Upper lobe of left lung (tissue), 6 donors: ENCODE results near the gene TGM4. TPM values are rescaled to one million over a fixed set of nuclear protein-coding genes. Genes with fewer than 3 reads are reported as not detected.

ENCODE experiments used
- ATAC-seq, 2 donors: fragments of 200-7000 bp; cut with Tn5 transposase; one replicate each; pipeline ENCODE4 v1.9.1; 2022; ENCODE audit warnings: mild to moderate bottlenecking in 2 of 2, moderate library complexity in 2 of 2; ENCODE audit not compliant: low FRiP score in 2 of 2
- DNase-seq, 2 donors: peaks; one replicate each; pipeline ENCODE4 v3.0.0-alpha.2; 2019 to 2020
- H3K27ac ChIP-seq, 4 donors: fragments of 200-600 bp; sonication (generic); one replicate each; pipeline ENCODE4 v1.5.1; 2016 to 2019
- H3K27me3 ChIP-seq, 4 donors: fragments of 200-600 bp; sonication (generic); one replicate each; pipeline ENCODE4 v1.5.1; 2017 to 2019
- H3K36me3 ChIP-seq, 4 donors: fragments of 200-600 bp; sonication (generic); one replicate each; pipeline ENCODE4 v1.5.1; 2016 to 2019
- H3K4me1 ChIP-seq, 4 donors: fragments of 200-600 bp; sonication (generic); one replicate each; pipeline ENCODE4 v1.5.1; 2018 to 2019
- H3K4me3 ChIP-seq, 4 donors: fragments of 200-600 bp; sonication (generic); one replicate each; pipeline ENCODE4 v1.5.1; 2017 to 2019; ENCODE audit warnings: mild to moderate bottlenecking in 2 of 4, moderate library complexity in 1 of 4
- H3K9me3 ChIP-seq, 4 donors: fragments of 200-600 bp; sonication (generic); one replicate each; pipeline ENCODE4 v1.5.1; 2018 to 2019
- EP300 ChIP-seq, 4 donors: sonication (generic); formaldehyde crosslinking; IDR thresholded peaks; one replicate each; pipeline ENCODE4 v1.5.1; 2017; ENCODE audit warnings: antibody characterized with exemption in 4 of 4, control low read depth in 2 of 4
- POLR2A ChIP-seq, 4 donors: fragments of 450-650 bp; IDR thresholded peaks; one replicate each; pipeline ENCODE4 v1.5.1; 2016 to 2017; ENCODE audit warnings: antibody characterized with exemption in 4 of 4, mild to moderate bottlenecking in 2 of 4
- POLR2AphosphoS5 ChIP-seq, 2 donors: sonication (generic); formaldehyde crosslinking; IDR thresholded peaks; one replicate each; pipeline ENCODE4 v1.5.1; 2017; ENCODE audit warnings: antibody characterized with exemption in 2 of 2
- WGBS, 2 donors: methylation state at CpG; one replicate each; pipeline ENCODE4 v1.1.5; 2017 to 2018; 5-methylcytosine and 5-hydroxymethylcytosine counted together
- total RNA-seq, 6 donors: library from RNA; depleted of rRNA in 4 of 6; stranded (reverse); fragments of >200 nt in 4 of 6; gene quantifications; one replicate each; pipeline versions ENCODE4 v1.1.0 to v1.2.1, GENCODE V29; 2016 to 2021
- TF ChIP-seq, protein P1 (sequence below), 6 experiments: fragments of 450-650 bp in 4 of 6; fragments of 200-600 bp in 2 of 6; sonication (generic) in 2 of 6; IDR thresholded peaks; one replicate each; pipeline ENCODE4 v1.5.1; 2016 to 2019; ENCODE audit warnings: antibody characterized with exemption in 6 of 6
- donor health status: DM: no; HTN: no; CAD: no; lungs with moderate emphysema.
- donor health status: DM: no; HTN: yes; CAD: no; lungs with severe emphysema.

The TGM4 gene
- total RNA-seq, 6 donors from 2014 or later: not detected

DNA sequence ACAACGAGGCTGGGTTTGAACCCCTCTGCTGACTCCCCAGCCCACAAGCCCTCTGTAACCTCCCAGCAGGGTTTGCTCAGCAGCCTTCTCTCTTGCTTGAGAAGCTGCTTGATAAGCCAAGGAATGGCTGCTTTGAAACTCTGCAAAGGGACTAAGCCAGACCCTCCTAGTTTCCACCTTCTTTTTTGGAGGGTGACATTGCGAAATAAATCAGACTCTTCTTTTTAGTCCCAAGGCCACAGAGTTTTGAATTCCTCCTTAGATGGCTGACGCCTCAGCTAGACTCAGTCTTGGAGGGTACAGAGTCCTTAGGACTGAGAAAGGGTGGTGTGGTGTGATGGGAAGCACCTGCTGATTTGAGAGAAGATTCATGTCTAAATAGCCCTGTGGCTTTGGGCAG, 1.2 kb downstream of the TGM4 start:
- H3K4me3 ChIP-seq: no peak overlapping the region
- H3K4me1 ChIP-seq: no peaks in the 10 kb centered on the region
- ATAC-seq (no peak), DNase-seq (no peak)
- no peaks in the 10 kb centered on the region for H3K9me3 ChIP-seq
- no peak overlapping the region for H3K27ac ChIP-seq
- no peaks in the 10 kb centered on the region for H3K36me3 ChIP-seq
- TF ChIP-seq, protein P1, sequence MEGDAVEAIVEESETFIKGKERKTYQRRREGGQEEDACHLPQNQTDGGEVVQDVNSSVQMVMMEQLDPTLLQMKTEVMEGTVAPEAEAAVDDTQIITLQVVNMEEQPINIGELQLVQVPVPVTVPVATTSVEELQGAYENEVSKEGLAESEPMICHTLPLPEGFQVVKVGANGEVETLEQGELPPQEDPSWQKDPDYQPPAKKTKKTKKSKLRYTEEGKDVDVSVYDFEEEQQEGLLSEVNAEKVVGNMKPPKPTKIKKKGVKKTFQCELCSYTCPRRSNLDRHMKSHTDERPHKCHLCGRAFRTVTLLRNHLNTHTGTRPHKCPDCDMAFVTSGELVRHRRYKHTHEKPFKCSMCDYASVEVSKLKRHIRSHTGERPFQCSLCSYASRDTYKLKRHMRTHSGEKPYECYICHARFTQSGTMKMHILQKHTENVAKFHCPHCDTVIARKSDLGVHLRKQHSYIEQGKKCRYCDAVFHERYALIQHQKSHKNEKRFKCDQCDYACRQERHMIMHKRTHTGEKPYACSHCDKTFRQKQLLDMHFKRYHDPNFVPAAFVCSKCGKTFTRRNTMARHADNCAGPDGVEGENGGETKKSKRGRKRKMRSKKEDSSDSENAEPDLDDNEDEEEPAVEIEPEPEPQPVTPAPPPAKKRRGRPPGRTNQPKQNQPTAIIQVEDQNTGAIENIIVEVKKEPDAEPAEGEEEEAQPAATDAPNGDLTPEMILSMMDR (IDR thresholded peaks at IDR 0.05): no peak
- no peak for TF ChIP-seq POLR2AphosphoS5 (IDR thresholded peaks at IDR 0.05)
- no peak for TF ChIP-seq EP300 (IDR thresholded peaks at IDR 0.05)
- TF ChIP-seq POLR2A (IDR thresholded peaks at IDR 0.05): no peak
- WGBS, 2 donors: 86 to 89% methylated on average over 2 to 3 of the region's 3 CpGs
- no peaks in the 10 kb centered on the region for H3K27me3 ChIP-seq

DNA sequence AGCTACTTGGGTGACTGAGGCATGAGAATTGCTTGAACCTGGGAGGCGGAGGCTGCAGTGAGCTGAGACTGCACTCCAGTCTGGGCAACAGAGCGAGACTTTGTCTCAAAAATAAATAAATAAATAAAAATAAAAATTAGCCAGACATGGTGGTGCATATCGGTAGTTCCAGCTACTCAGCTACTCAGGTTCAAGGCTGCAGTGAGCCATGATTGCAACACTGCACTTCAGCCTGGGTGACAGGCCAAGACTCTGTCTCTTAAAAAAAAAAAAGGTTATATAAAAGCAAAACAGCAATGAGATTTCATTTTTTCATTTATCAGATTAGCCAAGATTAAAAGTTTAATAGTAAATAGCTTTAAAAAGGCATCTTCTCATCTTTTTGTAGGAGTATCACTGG, 2.9 kb downstream of the TGM4 start:
- no peak overlapping the region for H3K27ac ChIP-seq
- DNase-seq: no peak
- no peaks in the 10 kb centered on the region for H3K9me3 ChIP-seq
- 78 to 85% methylated on average over 3 of the region's 3 CpGs for WGBS, 2 donors
- H3K36me3 ChIP-seq: no peaks in the 10 kb centered on the region
- TF ChIP-seq EP300 (IDR thresholded peaks at IDR 0.05) (no peak), POLR2A (IDR thresholded peaks at IDR 0.05) (no peak), POLR2AphosphoS5 (IDR thresholded peaks at IDR 0.05) (no peak)
- TF ChIP-seq, protein P1 (IDR thresholded peaks at IDR 0.05): no peak
- no peaks in the 10 kb centered on the region for H3K27me3 ChIP-seq
- ATAC-seq: no peak
- H3K4me3 ChIP-seq: no peak overlapping the region
- no peaks in the 10 kb centered on the region for H3K4me1 ChIP-seq

DNA sequence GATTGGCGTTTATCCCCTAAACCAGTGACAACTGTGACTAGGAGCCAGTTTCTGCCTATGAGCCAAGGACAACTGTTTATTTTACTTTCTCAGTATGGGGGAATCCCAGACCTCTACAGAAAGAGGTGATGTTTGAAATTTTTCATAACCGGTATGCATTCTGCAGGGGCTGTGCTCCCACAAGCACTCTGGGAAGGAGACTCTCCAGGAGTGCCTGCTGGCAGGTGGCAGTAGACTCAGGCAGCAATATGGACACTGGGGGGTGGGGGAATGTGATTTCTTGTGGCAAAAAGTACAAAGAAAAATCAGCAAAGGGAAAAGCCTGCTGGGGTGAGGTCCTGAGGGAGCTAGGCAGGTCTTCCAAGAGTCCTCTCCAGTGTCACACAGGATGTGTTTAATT, 5.9 kb downstream of the TGM4 start:
- no peak for TF ChIP-seq POLR2AphosphoS5 (IDR thresholded peaks at IDR 0.05)
- TF ChIP-seq, protein P1 (IDR thresholded peaks at IDR 0.05): no peak
- no peaks in the 10 kb centered on the region for H3K9me3 ChIP-seq
- H3K4me3 ChIP-seq: no peak overlapping the region
- H3K4me1 ChIP-seq: no peaks in the 10 kb centered on the region
- no peaks in the 10 kb centered on the region for H3K36me3 ChIP-seq
- 44 to 47% methylated on average over 2 of the region's 2 CpGs for WGBS, 2 donors
- no peaks in the 10 kb centered on the region for H3K27me3 ChIP-seq
- H3K27ac ChIP-seq: no peak overlapping the region
- ATAC-seq (no peak), DNase-seq (no peak)

DNA sequence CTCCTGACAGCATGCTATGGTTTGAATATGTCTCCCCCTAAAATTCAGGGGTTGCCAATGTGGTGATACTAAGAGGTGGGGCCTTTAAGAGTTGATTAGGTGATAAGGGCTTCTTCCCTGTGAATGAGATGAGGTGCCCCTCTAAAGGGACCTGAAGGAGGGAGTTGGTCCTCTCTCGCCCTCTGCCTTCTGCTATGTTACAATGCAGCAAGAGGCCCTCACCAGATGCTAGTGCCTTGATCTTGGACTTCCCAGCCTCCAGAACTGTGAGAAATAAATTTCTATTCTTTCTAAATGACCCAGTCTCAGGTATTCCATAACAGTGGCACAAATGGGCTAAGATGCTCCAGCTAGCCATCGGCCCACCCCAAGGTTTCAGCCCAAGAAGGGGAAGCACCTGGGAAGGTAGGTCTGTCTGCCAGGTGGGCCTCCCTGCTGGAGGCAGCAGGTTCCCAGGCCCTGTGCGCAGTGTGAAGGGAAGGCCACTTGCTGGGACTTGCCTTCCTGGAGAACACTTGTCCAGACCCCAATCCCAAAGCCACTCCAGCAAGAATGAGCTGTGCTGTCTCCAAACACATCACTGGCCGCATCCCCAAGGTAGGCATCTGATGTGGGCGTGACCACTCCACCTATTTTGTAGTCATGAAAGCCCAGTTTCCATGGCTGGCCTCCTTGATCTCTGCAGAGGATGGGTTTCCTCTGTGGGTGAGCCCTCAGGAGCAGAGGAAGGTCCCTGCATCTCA, 9.0 kb downstream of the TGM4 start:
- Histone ChIP-seq H3K4me1 (no peaks in the 10 kb centered on the region), H3K27ac (no peak overlapping the region), H3K4me3 (no peak overlapping the region), H3K9me3 (no peaks in the 10 kb centered on the region), H3K27me3 (no peaks in the 10 kb centered on the region), H3K36me3 (no peaks in the 10 kb centered on the region)
- no peak for DNase-seq
- TF ChIP-seq POLR2A (IDR thresholded peaks at IDR 0.05) (no peak), POLR2AphosphoS5 (IDR thresholded peaks at IDR 0.05) (no peak)
- TF ChIP-seq, protein P1 (IDR thresholded peaks at IDR 0.05): no peak
- no peak for ATAC-seq
- WGBS, 2 donors: 92 to 94% methylated on average over 2 to 3 of the region's 5 CpGs

DNA sequence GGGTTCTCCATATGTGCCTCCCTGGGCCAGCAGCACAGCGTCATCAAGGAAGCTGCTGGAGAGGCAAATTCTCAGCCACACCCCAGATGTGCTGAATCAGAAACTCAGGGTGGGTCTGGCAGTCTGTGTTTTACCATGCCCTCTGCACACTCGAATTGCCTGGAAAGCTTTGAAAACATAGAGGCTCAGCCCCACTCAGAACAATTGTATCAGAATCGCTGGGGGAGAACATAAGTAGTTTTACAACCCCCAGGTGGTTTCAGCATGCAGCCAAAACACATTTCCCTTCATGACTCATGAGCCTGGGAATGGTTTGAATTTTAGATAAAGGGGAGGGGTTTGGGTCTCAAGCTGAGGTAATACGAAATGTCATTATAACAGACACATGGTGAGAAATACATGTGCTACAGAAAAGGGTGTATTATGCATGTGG, 9.6 kb downstream of the TGM4 start:
- H3K36me3 ChIP-seq: no peaks in the 10 kb centered on the region
- H3K27me3 ChIP-seq: no peaks in the 10 kb centered on the region
- 76 to 77% methylated on average over 4 of the region's 4 CpGs for WGBS, 2 donors
- H3K4me3 ChIP-seq: no peak overlapping the region
- H3K27ac ChIP-seq: no peak overlapping the region
- H3K4me1 ChIP-seq: no peaks in the 10 kb centered on the region
- ATAC-seq (peak in 1 of 2 donors; percentile 67), DNase-seq (no peak)
- TF ChIP-seq POLR2A (IDR thresholded peaks at IDR 0.05): no peak
- no peak for TF ChIP-seq EP300 (IDR thresholded peaks at IDR 0.05)
- TF ChIP-seq, protein P1 (IDR thresholded peaks at IDR 0.05): no peak
- H3K9me3 ChIP-seq: no peaks in the 10 kb centered on the region
